HG02981 (cell line): ENCODE measurements around the gene KCNQ2.
"Not testable (repeated sequence)": the region's sequence is repeated elsewhere in the genome, so short reads cannot be mapped to it uniquely, and the experiment has no call there.

Experiments used
- ATAC-seq: cut with Tn5 transposase; IDR thresholded peaks from one replicate; pipeline ENCODE4 v1.9.1; 2021; ENCODE audit warnings: mild to moderate bottlenecking, moderate library complexity; ENCODE audit not compliant: unreplicated experiment

Gene KCNQ2

GRCh38 chr20:63491078-63491477 lies 18.6 kb upstream of the KCNQ2 start:
- ATAC-seq, result no peak

- no peak for ATAC-seq
Observed at GRCh38 chr20:63490416-63490815, 18.0 kb upstream of the KCNQ2 start.

- ATAC-seq, result no peak
Observed at GRCh38 chr20:63488315-63489251, 16.1 kb upstream of the KCNQ2 start.

GRCh38 chr20:63487781-63488241 lies 15.4 kb upstream of the KCNQ2 start:
- no peak for ATAC-seq

- no peak for ATAC-seq
Observed at GRCh38 chr20:63487116-63487764, 14.8 kb upstream of the KCNQ2 start.

GRCh38 chr20:63486300-63486855 lies 13.9 kb upstream of the KCNQ2 start:
- no peak for ATAC-seq

GRCh38 chr20:63484651-63485403 lies 12.4 kb upstream of the KCNQ2 start:
- no peak for ATAC-seq

GRCh38 chr20:63484236-63484635 lies 11.8 kb upstream of the KCNQ2 start:
- ATAC-seq, result no peak

GRCh38 chr20:63483834-63484233 lies 11.4 kb upstream of the KCNQ2 start:
- no peak for ATAC-seq

GRCh38 chr20:63482021-63482587 lies 9.6 kb upstream of the KCNQ2 start:
- ATAC-seq, result no peak

GRCh38 chr20:63481503-63481902 lies 9.0 kb upstream of the KCNQ2 start:
- no peak for ATAC-seq

GRCh38 chr20:63479695-63480419 lies 7.4 kb upstream of the KCNQ2 start:
- not testable (repeated sequence) for ATAC-seq

- ATAC-seq, result no peak
Observed at GRCh38 chr20:63478346-63479302, 6.2 kb upstream of the KCNQ2 start.

GRCh38 chr20:63477944-63478343 lies 5.5 kb upstream of the KCNQ2 start:
- no peak for ATAC-seq

- no peak for ATAC-seq
Observed at GRCh38 chr20:63477061-63477616, 4.7 kb upstream of the KCNQ2 start.

- no peak for ATAC-seq
Observed at GRCh38 chr20:63475209-63475608, 2.8 kb upstream of the KCNQ2 start.

GRCh38 chr20:63473555-63474449 lies 1.3 kb upstream of the KCNQ2 start:
- no peak for ATAC-seq
